Natural killer cell treated with Interleukin-12 subunit alpha and Interleukin-12 subunit beta and Interleukin-15 and Interleukin-18, amount 100 ng/mL, for 72 hours (primary cell): ENCODE measurements around the gene NLRC5. TPM values are rescaled to one million over a fixed set of nuclear protein-coding genes. Genes with fewer than 3 reads are reported as not detected.
"Not testable (repeated sequence)": the region's sequence is repeated elsewhere in the genome, so short reads cannot be mapped to it uniquely, and the experiment has no call there.

ENCODE experiments used
- ATAC-seq, 2 donors: fragments of 150-1000 bp; cut with Tn5 transposase in 1 of 2; sonication (Bioruptor Pico), chemical (Tn5 transposase) in 1 of 2; 2 replicates each; pipeline ENCODE4 v1.10.0; 2021
- DNase-seq: peaks from one replicate; pipeline ENCODE4 v3.0.0; 2022; ENCODE audit warnings: low spot score
- H3K27ac Mint-ChIP-seq, 2 donors: 1 replicate in 1 of 2; 2 replicates in 1 of 2; pipeline ENCODE4 v1.8.0; 2022; ENCODE audit warnings: mixed read lengths in 2 of 2, mild to moderate bottlenecking in 1 of 2, moderate library complexity in 1 of 2
- H3K27me3 Mint-ChIP-seq, 2 donors: 1 replicate in 1 of 2; 2 replicates in 1 of 2; pipeline ENCODE4 v1.8.0; 2022; ENCODE audit warnings: mixed read lengths in 2 of 2
- H3K36me3 Mint-ChIP-seq: one replicate; pipeline ENCODE4 v1.8.0; 2022; ENCODE audit warnings: mixed read lengths
- H3K4me1 Mint-ChIP-seq, 2 donors: 1 replicate in 1 of 2; 2 replicates in 1 of 2; pipeline ENCODE4 v1.8.0; 2022; ENCODE audit warnings: low read depth in 2 of 2, mixed read lengths in 2 of 2, mild to moderate bottlenecking in 1 of 2
- H3K4me3 Mint-ChIP-seq: one replicate; pipeline ENCODE4 v1.8.0; 2022; ENCODE audit warnings: mixed read lengths
- H3K9me3 Mint-ChIP-seq: 2 replicates; pipeline ENCODE4 v1.8.0; 2022; ENCODE audit warnings: mixed read lengths
- total RNA-seq, 2 donors: library from RNA; stranded (reverse); gene quantifications; one replicate each; pipeline ENCODE4 v1.2.3, GENCODE V29; 2022

Gene NLRC5
- total RNA-seq, 2 donors from 2014 or later: 190 to 316 TPM

GRCh38 chr16:57084996-57085395 is 95.6 kb downstream of the NLRC5 start:
- no peak for ATAC-seq
- Mint-ChIP-seq H3K27me3 (no peaks in the 10 kb centered on the region), H3K4me1 (peaks cover 8 to 13% of the 10 kb centered on the region in 2 donors), H3K27ac (no peak overlapping the region), H3K9me3 (no peaks in the 10 kb centered on the region), H3K4me3 (no peak overlapping the region), H3K36me3 (no peaks in the 10 kb centered on the region)
- DNase-seq: no peak

GRCh38 chr16:57087003-57087402 is 97.6 kb downstream of the NLRC5 start:
- H3K9me3 Mint-ChIP-seq: no peaks in the 10 kb centered on the region
- no peak for ATAC-seq
- no peak overlapping the region for H3K27ac Mint-ChIP-seq
- no peak for DNase-seq
- H3K36me3 Mint-ChIP-seq: no peaks in the 10 kb centered on the region
- H3K4me1 Mint-ChIP-seq: peaks cover 8 to 18% of the 10 kb centered on the region in 2 donors
- peaks cover 10 to 12% of the 10 kb centered on the region in 2 donors for H3K27me3 Mint-ChIP-seq
- no peak overlapping the region for H3K4me3 Mint-ChIP-seq

GRCh38 chr16:57089406-57089805 is 100.0 kb downstream of the NLRC5 start:
- Mint-ChIP-seq H3K27ac (no peak overlapping the region), H3K36me3 (no peaks in the 10 kb centered on the region), H3K4me3 (no peak overlapping the region), H3K27me3 (peaks cover 10 to 12% of the 10 kb centered on the region in 2 donors), H3K9me3 (no peaks in the 10 kb centered on the region), H3K4me1 (peaks cover under 1 to 18% of the 10 kb centered on the region in 2 donors)
- DNase-seq: no peak
- ATAC-seq: no peak

- Mint-ChIP-seq H3K27me3 (peaks cover 17% of the 10 kb centered on the region in 2 donors), H3K27ac (no peak overlapping the region), H3K9me3 (no peaks in the 10 kb centered on the region), H3K36me3 (no peaks in the 10 kb centered on the region), H3K4me1 (peaks cover 0 to 10% of the 10 kb centered on the region in 2 donors), H3K4me3 (peak overlapping the region; percentile 47)
- DNase-seq (no peak), ATAC-seq (no peak)
Observed at GRCh38 chr16:57091200-57091974, 102.0 kb downstream of the NLRC5 start.

- Mint-ChIP-seq H3K27ac (no peak within 1 kb of the TSS), H3K27me3 (peaks cover 17% of the 10 kb centered on the region in 2 donors), H3K4me1 (peaks cover 0 to 10% of the 10 kb centered on the region in 2 donors), H3K36me3 (no peaks in the 10 kb centered on the region), H3K4me3 (peak within 1 kb of the TSS; percentile 56), H3K9me3 (no peaks in the 10 kb centered on the region)
- DNase-seq: no peak
- peak; percentile 58 to 74 for ATAC-seq
Observed at GRCh38 chr16:57091975-57092785, 102.8 kb downstream of the NLRC5 start, which contains the start of gene CPNE2. Gene CPNE2, plus strand, starts transcription at chr16:57092583. Its CDS starts 18,160 bp downstream, at chr16:57110743.

GRCh38 chr16:57092786-57093411 is 103.5 kb downstream of the NLRC5 start:
- H3K27me3 Mint-ChIP-seq: peaks cover 17% of the 10 kb centered on the region in 2 donors
- peaks cover 0 to 10% of the 10 kb centered on the region in 2 donors for H3K4me1 Mint-ChIP-seq
- no peaks in the 10 kb centered on the region for H3K36me3 Mint-ChIP-seq
- DNase-seq: no peak
- H3K4me3 Mint-ChIP-seq: peak overlapping the region; percentile 56
- peak; percentile 54 to 67 for ATAC-seq
- no peak overlapping the region for H3K27ac Mint-ChIP-seq
- no peaks in the 10 kb centered on the region for H3K9me3 Mint-ChIP-seq

GRCh38 chr16:57093666-57094564 is 104.6 kb downstream of the NLRC5 start:
- ATAC-seq (no peak), DNase-seq (no peak)
- no peaks in the 10 kb centered on the region for H3K36me3 Mint-ChIP-seq
- no peaks in the 10 kb centered on the region for H3K9me3 Mint-ChIP-seq
- H3K4me1 Mint-ChIP-seq: peaks cover 0 to 13% of the 10 kb centered on the region in 2 donors
- H3K27ac Mint-ChIP-seq: no peak overlapping the region
- peak overlapping the region; percentile 56 for H3K4me3 Mint-ChIP-seq
- peaks cover 17% of the 10 kb centered on the region in 2 donors for H3K27me3 Mint-ChIP-seq

- H3K36me3 Mint-ChIP-seq: no peaks in the 10 kb centered on the region
- no peak overlapping the region for H3K27ac Mint-ChIP-seq
- DNase-seq (no peak), ATAC-seq (no peak)
- H3K27me3 Mint-ChIP-seq: peaks cover 17% of the 10 kb centered on the region in 2 donors
- no peak overlapping the region for H3K4me3 Mint-ChIP-seq
- peaks cover 0 to 13% of the 10 kb centered on the region in 2 donors for H3K4me1 Mint-ChIP-seq
- H3K9me3 Mint-ChIP-seq: no peaks in the 10 kb centered on the region
Observed at GRCh38 chr16:57094911-57095310, 105.6 kb downstream of the NLRC5 start.

GRCh38 chr16:57096192-57096591 is 106.8 kb downstream of the NLRC5 start:
- DNase-seq (no peak), ATAC-seq (no peak)
- Mint-ChIP-seq H3K4me1 (peaks cover 0 to 10% of the 10 kb centered on the region in 2 donors), H3K27me3 (peaks cover 7 to 11% of the 10 kb centered on the region in 2 donors), H3K9me3 (no peaks in the 10 kb centered on the region), H3K4me3 (no peak overlapping the region), H3K27ac (no peak overlapping the region), H3K36me3 (no peaks in the 10 kb centered on the region)

GRCh38 chr16:57096793-57097192 is 107.4 kb downstream of the NLRC5 start:
- no peak for ATAC-seq
- Mint-ChIP-seq H3K27me3 (peaks cover 5 to 7% of the 10 kb centered on the region in 2 donors), H3K36me3 (no peaks in the 10 kb centered on the region), H3K9me3 (no peaks in the 10 kb centered on the region), H3K4me3 (no peak overlapping the region), H3K4me1 (peaks cover 0 to 8% of the 10 kb centered on the region in 2 donors), H3K27ac (no peak overlapping the region)
- no peak for DNase-seq

- Mint-ChIP-seq H3K27me3 (peaks cover 5 to 7% of the 10 kb centered on the region in 2 donors), H3K9me3 (no peaks in the 10 kb centered on the region), H3K4me1 (peaks cover 0 to 7% of the 10 kb centered on the region in 2 donors), H3K27ac (no peak overlapping the region), H3K4me3 (no peak overlapping the region), H3K36me3 (no peaks in the 10 kb centered on the region)
- ATAC-seq: no peak
- DNase-seq: no peak
Observed at GRCh38 chr16:57098188-57098841, 109.0 kb downstream of the NLRC5 start.

GRCh38 chr16:57099965-57100364 is 110.6 kb downstream of the NLRC5 start:
- H3K4me1 Mint-ChIP-seq: peaks cover 8 to 10% of the 10 kb centered on the region in 2 donors
- H3K27ac Mint-ChIP-seq, H3K27me3 Mint-ChIP-seq, H3K36me3 Mint-ChIP-seq, H3K4me3 Mint-ChIP-seq, DNase-seq, H3K9me3 Mint-ChIP-seq, ATAC-seq: not testable (repeated sequence)
